ENCODE results near the gene SSBP3.

The SSBP3 gene

GRCh38 chr1:54302549-54302948 is 103.6 kb downstream of the SSBP3 start:
- no peak for DNase-seq

- DNase-seq: peak; percentile 55
Measured at GRCh38 chr1:54301497-54301896, 104.7 kb downstream of the SSBP3 start.

GRCh38 chr1:54300401-54300800 is 105.8 kb downstream of the SSBP3 start:
- no peak for DNase-seq

- no peak for DNase-seq
Measured at GRCh38 chr1:54299037-54299436, 107.2 kb downstream of the SSBP3 start.

- no peak for DNase-seq
Measured at GRCh38 chr1:54298284-54299033, 107.7 kb downstream of the SSBP3 start.

- DNase-seq: peak; percentile 47
Measured at GRCh38 chr1:54297596-54298283, 108.5 kb downstream of the SSBP3 start.

GRCh38 chr1:54296666-54297065 is 109.5 kb downstream of the SSBP3 start:
- DNase-seq: no peak

- no peak for DNase-seq
Measured at GRCh38 chr1:54294887-54295286, 111.3 kb downstream of the SSBP3 start.

- no peak for DNase-seq
Measured at GRCh38 chr1:54292002-54292911, 113.9 kb downstream of the SSBP3 start.

- no peak for DNase-seq
Measured at GRCh38 chr1:54291276-54292001, 114.8 kb downstream of the SSBP3 start.

- DNase-seq: no peak
Measured at GRCh38 chr1:54290506-54291184, 115.5 kb downstream of the SSBP3 start.

- no peak for DNase-seq
Measured at GRCh38 chr1:54289712-54290233, 116.4 kb downstream of the SSBP3 start.

- DNase-seq: no peak
Measured at GRCh38 chr1:54287801-54288211, 118.4 kb downstream of the SSBP3 start.

- peak; percentile 83 for DNase-seq
Measured at GRCh38 chr1:54287176-54287650, 119.0 kb downstream of the SSBP3 start.

- no peak for DNase-seq
Measured at GRCh38 chr1:54285815-54286345, 120.3 kb downstream of the SSBP3 start.

GRCh38 chr1:54284781-54285529 is 121.2 kb downstream of the SSBP3 start:
- no peak for DNase-seq

- no peak for DNase-seq
Measured at GRCh38 chr1:54283635-54284385, 122.4 kb downstream of the SSBP3 start.

- no peak for DNase-seq
Measured at GRCh38 chr1:54282101-54282847, 123.9 kb downstream of the SSBP3 start.

- no peak for DNase-seq
Measured at GRCh38 chr1:54280651-54281050, 125.5 kb downstream of the SSBP3 start.
